ENCODE results near the gene FGD6.

GRCh38 chr12:95150501-95150900, 66.8 kb downstream of the FGD6 start:
- TF ChIP-seq CTCF (conservative IDR thresholded peaks at IDR 0.05; ENCODE audit: low read length) (no peak), EZH2phosphoT487 (IDR thresholded peaks at IDR 0.05; ENCODE audit: borderline replicate concordance, low read depth, low read length) (no peak)
